Glutamatergic neuron (in vitro differentiated cells): ENCODE data around the gene PINLYP. TPM values are rescaled to one million over a fixed set of nuclear protein-coding genes. Genes with fewer than 3 reads are reported as not detected.

ENCODE experiments used
- DNase-seq: peaks from one replicate; pipeline ENCODE4 v3.0.0; 2022
- H3K27ac Mint-ChIP-seq: one replicate; pipeline ENCODE4 v1.8.0; 2020; ENCODE audit warnings: mild to moderate bottlenecking, mixed read lengths, inconsistent platforms; ENCODE audit not compliant: unreplicated experiment
- H3K27me3 Mint-ChIP-seq: one replicate; pipeline ENCODE4 v1.8.0; 2020; ENCODE audit warnings: mild to moderate bottlenecking, moderate library complexity, mixed read lengths, inconsistent platforms; ENCODE audit not compliant: unreplicated experiment
- H3K36me3 Mint-ChIP-seq: one replicate; pipeline ENCODE4 v1.8.0; 2020; ENCODE audit warnings: mild to moderate bottlenecking, mixed read lengths, inconsistent platforms; ENCODE audit not compliant: unreplicated experiment
- H3K4me1 Mint-ChIP-seq: one replicate; pipeline ENCODE4 v1.8.0; 2020; ENCODE audit warnings: mild to moderate bottlenecking, low read depth, mixed read lengths, inconsistent platforms; ENCODE audit not compliant: unreplicated experiment
- H3K4me3 Mint-ChIP-seq: one replicate; pipeline ENCODE4 v1.8.0; 2020; ENCODE audit warnings: mild to moderate bottlenecking, mixed read lengths, inconsistent platforms; ENCODE audit not compliant: unreplicated experiment
- H3K9me3 Mint-ChIP-seq: one replicate; pipeline ENCODE4 v1.8.0; 2020; ENCODE audit warnings: mild to moderate bottlenecking, moderate library complexity, mixed read lengths, inconsistent platforms; ENCODE audit not compliant: unreplicated experiment
- total RNA-seq: library from RNA; stranded (reverse); fragmentation: NEBNext Ultra II Directional; extraction: Animal tissue kit (Norgen Biotek cat#: 25700); gene quantifications from one replicate; pipeline ENCODE4 v1.2.1, GENCODE V29; 2021; ENCODE audit not compliant: unreplicated experiment
- TF ChIP-seq, protein P1 (sequence below): fragments of 200-600 bp; sonication (generic); IDR thresholded peaks from one replicate; pipeline ENCODE4 v1.5.0; 2021; ENCODE audit not compliant: partially characterized antibody, unreplicated experiment

The PINLYP gene
- total RNA-seq, 1 donor from 2014 or later, result 0.96 TPM

- no peak for DNase-seq
- H3K9me3 Mint-ChIP-seq, result peaks cover 7% of the 10 kb centered on the region
- peak overlapping the region; percentile 79 for H3K27ac Mint-ChIP-seq
- H3K36me3 Mint-ChIP-seq, result peaks cover 6% of the 10 kb centered on the region
- H3K27me3 Mint-ChIP-seq, result peaks cover 8% of the 10 kb centered on the region
- TF ChIP-seq, protein P1, sequence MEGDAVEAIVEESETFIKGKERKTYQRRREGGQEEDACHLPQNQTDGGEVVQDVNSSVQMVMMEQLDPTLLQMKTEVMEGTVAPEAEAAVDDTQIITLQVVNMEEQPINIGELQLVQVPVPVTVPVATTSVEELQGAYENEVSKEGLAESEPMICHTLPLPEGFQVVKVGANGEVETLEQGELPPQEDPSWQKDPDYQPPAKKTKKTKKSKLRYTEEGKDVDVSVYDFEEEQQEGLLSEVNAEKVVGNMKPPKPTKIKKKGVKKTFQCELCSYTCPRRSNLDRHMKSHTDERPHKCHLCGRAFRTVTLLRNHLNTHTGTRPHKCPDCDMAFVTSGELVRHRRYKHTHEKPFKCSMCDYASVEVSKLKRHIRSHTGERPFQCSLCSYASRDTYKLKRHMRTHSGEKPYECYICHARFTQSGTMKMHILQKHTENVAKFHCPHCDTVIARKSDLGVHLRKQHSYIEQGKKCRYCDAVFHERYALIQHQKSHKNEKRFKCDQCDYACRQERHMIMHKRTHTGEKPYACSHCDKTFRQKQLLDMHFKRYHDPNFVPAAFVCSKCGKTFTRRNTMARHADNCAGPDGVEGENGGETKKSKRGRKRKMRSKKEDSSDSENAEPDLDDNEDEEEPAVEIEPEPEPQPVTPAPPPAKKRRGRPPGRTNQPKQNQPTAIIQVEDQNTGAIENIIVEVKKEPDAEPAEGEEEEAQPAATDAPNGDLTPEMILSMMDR, result no peak
- H3K4me3 Mint-ChIP-seq, result no peak overlapping the region
- peaks cover 12% of the 10 kb centered on the region for H3K4me1 Mint-ChIP-seq
These were observed 26.9 kb upstream of the PINLYP start for GRCh38 chr19:43548706-43549105.

- Mint-ChIP-seq H3K36me3 (peaks cover 6% of the 10 kb centered on the region), H3K9me3 (peaks cover 7% of the 10 kb centered on the region), H3K4me3 (peak overlapping the region; percentile 70), H3K27ac (peak overlapping the region; percentile 86), H3K4me1 (peaks cover 23% of the 10 kb centered on the region), H3K27me3 (peaks cover 10% of the 10 kb centered on the region)
- no peak for DNase-seq
- TF ChIP-seq, protein P1, result no peak
These were observed 24.0 kb upstream of the PINLYP start for GRCh38 chr19:43551399-43552197.

GRCh38 chr19:43552198-43552450, 23.5 kb upstream of the PINLYP start:
- Mint-ChIP-seq H3K4me1 (peaks cover 23% of the 10 kb centered on the region), H3K36me3 (peaks cover 6% of the 10 kb centered on the region), H3K27me3 (peaks cover 10% of the 10 kb centered on the region), H3K9me3 (peaks cover 6% of the 10 kb centered on the region), H3K4me3 (no peak overlapping the region), H3K27ac (no peak overlapping the region)
- DNase-seq, result no peak
- TF ChIP-seq, protein P1, result no peak

- peaks cover 6% of the 10 kb centered on the region for H3K9me3 Mint-ChIP-seq
- TF ChIP-seq, protein P1, result no peak
- DNase-seq, result no peak
- no peak overlapping the region for H3K4me3 Mint-ChIP-seq
- peaks cover 5% of the 10 kb centered on the region for H3K27me3 Mint-ChIP-seq
- H3K27ac Mint-ChIP-seq, result peak overlapping the region; percentile 66
- H3K36me3 Mint-ChIP-seq, result peaks cover 6% of the 10 kb centered on the region
- H3K4me1 Mint-ChIP-seq, result peaks cover 23% of the 10 kb centered on the region
These were observed 23.0 kb upstream of the PINLYP start for GRCh38 chr19:43552616-43553015.

- Mint-ChIP-seq H3K36me3 (peaks cover 6% of the 10 kb centered on the region), H3K27me3 (peaks cover 5% of the 10 kb centered on the region), H3K4me1 (peaks cover 21% of the 10 kb centered on the region), H3K4me3 (no peak overlapping the region), H3K27ac (peak overlapping the region; percentile 66), H3K9me3 (peaks cover 3% of the 10 kb centered on the region)
- no peak for DNase-seq
- TF ChIP-seq, protein P1, result no peak
These were observed 21.9 kb upstream of the PINLYP start for GRCh38 chr19:43553656-43554055.
